Right lobe of liver (tissue), 6 donors: ENCODE measurements around the gene WDR19. TPM values are rescaled to one million over a fixed set of nuclear protein-coding genes. Genes with fewer than 3 reads are reported as not detected.

Experiments
- ATAC-seq, 4 donors: fragments of 200-7000 bp; cut with Tn5 transposase; one replicate each; pipeline ENCODE4 v1.9.1; 2020; ENCODE audit warnings: mild to moderate bottlenecking in 4 of 4, moderate library complexity in 4 of 4
- DNase-seq, 3 donors: peaks; one replicate each; pipeline ENCODE4 v3.0.0-alpha.2; 2020
- H3K27ac ChIP-seq, 3 donors: fragments of 200-600 bp; one replicate each; pipeline ENCODE4 v1.8.0; 2022
- H3K27me3 ChIP-seq, 2 donors: fragments of 200-600 bp; one replicate each; pipeline ENCODE4 v1.8.0; 2022
- H3K36me3 ChIP-seq, 4 donors: fragments of 200-600 bp; sonication (generic) in 1 of 4; one replicate each; pipeline versions ENCODE4 v1.5.1 to v1.8.0; 2017 to 2022; ENCODE audit warnings: control low read depth in 1 of 4
- H3K4me1 ChIP-seq, 4 donors: fragments of 200-600 bp; sonication (generic) in 1 of 4; one replicate each; pipeline versions ENCODE4 v1.5.1 to v1.8.0; 2017 to 2022; ENCODE audit warnings: control low read depth in 1 of 4
- H3K4me3 ChIP-seq, 3 donors: fragments of 200-600 bp; one replicate each; pipeline ENCODE4 v1.8.0; 2022
- H3K9me3 ChIP-seq, 4 donors: fragments of 200-600 bp; sonication (generic) in 1 of 4; one replicate each; pipeline versions ENCODE4 v1.5.1 to v1.8.0; 2017 to 2022; ENCODE audit warnings: control low read depth in 1 of 4
- POLR2A ChIP-seq: fragments of 450-650 bp; IDR thresholded peaks from one replicate; pipeline ENCODE4 v1.6.1; 2017; ENCODE audit warnings: antibody characterized with exemption, mild to moderate bottlenecking
- WGBS: methylation state at CpG from one replicate; pipeline ENCODE4 v1.1.6; 2018; ENCODE audit warnings: low coverage, low lambda C conversion rate; ENCODE audit not compliant: insufficient coverage; ENCODE audit errors: missing lambda C conversion rate; 5-methylcytosine and 5-hydroxymethylcytosine counted together
- intact Hi-C, 2 donors: fragments of 100-400 bp; cut with DNase I; formaldehyde crosslinking; loops; one replicate each; pipeline versions ENCODE4 v1.11.2 to v1.14.1; 2022
- total RNA-seq, 6 experiments: library from RNA; depleted of rRNA in 2 of 6; stranded (reverse); fragments of >200 nt in 2 of 6; fragmentation: NEBNext Ultra II Directional in 3 of 6; extraction: Animal tissue kit (Norgen Biotek cat#: 25700) in 3 of 6; gene quantifications; one replicate each; pipeline versions ENCODE4 v1.1.0 to v1.2.4, GENCODE V29; 2016 to 2023
- TF ChIP-seq, protein P1 (sequence below), 4 donors: fragments of 200-600 bp in 3 of 4; fragments of 450-650 bp in 1 of 4; IDR thresholded peaks; one replicate each; pipeline versions ENCODE4 v1.5.1 to v1.8.0; 2016 to 2022; ENCODE audit warnings: antibody characterized with exemption in 4 of 4, mild to moderate bottlenecking in 2 of 4
- donor health status: DM: no; HTN: yes; CAD: no.
- donor health status: DM: no; HTN: no; CAD: no.
- donor health status: DM: no; HTN: no; CAD: no.
- donor health status: DM: no; HTN: yes; CAD: no.
- donor health status: DM: no; HTN: yes; CAD: no.

WDR19 gene
- total RNA-seq, 6 experiments from 2014 or later = 11.4 to 22.2 (median 16.9) TPM

GRCh38 chr4:39243462-39243861 is 61.1 kb downstream of the WDR19 start:
- Histone ChIP-seq H3K4me1 (no peaks in the 10 kb centered on the region), H3K27ac (no peak overlapping the region), H3K36me3 (peaks cover 0 to 2% (median 0%) of the 10 kb centered on the region in 4 donors), H3K9me3 (no peaks in the 10 kb centered on the region), H3K4me3 (no peak overlapping the region), H3K27me3 (no peaks in the 10 kb centered on the region)
- intact Hi-C loops = no loop called here
- ATAC-seq (no peak), DNase-seq (no peak)
- WGBS = 93% methylated on average over 3 of the region's 3 CpGs
- TF ChIP-seq, protein P1, sequence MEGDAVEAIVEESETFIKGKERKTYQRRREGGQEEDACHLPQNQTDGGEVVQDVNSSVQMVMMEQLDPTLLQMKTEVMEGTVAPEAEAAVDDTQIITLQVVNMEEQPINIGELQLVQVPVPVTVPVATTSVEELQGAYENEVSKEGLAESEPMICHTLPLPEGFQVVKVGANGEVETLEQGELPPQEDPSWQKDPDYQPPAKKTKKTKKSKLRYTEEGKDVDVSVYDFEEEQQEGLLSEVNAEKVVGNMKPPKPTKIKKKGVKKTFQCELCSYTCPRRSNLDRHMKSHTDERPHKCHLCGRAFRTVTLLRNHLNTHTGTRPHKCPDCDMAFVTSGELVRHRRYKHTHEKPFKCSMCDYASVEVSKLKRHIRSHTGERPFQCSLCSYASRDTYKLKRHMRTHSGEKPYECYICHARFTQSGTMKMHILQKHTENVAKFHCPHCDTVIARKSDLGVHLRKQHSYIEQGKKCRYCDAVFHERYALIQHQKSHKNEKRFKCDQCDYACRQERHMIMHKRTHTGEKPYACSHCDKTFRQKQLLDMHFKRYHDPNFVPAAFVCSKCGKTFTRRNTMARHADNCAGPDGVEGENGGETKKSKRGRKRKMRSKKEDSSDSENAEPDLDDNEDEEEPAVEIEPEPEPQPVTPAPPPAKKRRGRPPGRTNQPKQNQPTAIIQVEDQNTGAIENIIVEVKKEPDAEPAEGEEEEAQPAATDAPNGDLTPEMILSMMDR (IDR thresholded peaks at IDR 0.05) = no peak
- no peak for TF ChIP-seq POLR2A

GRCh38 chr4:39255266-39255665 is 72.9 kb downstream of the WDR19 start:
- peaks cover 0 to 4% (median 2%) of the 10 kb centered on the region in 4 donors for H3K36me3 ChIP-seq
- intact Hi-C loops = no loop called here
- TF ChIP-seq, protein P1 (IDR thresholded peaks at IDR 0.05) = no peak
- TF ChIP-seq POLR2A = no peak

DNA sequence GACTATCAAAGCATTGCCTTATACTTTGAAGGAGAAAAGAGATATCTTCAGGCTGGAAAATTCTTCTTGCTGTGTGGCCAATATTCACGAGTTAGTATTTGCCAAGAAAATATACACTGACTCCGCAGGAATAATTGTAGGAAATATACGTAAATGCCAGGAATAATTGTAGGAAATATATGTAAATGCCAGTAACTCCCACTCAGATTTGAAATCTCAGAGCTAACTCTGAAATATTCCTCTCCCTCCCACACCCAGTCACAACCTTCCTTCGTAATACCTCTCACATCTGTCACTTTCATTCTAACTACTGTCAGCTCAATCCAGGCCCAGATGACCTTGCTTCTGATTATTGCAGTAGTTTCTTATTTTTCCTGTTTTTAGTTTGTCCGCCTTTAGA is 73.5 kb downstream of the WDR19 start:
- H3K27ac ChIP-seq = no peak overlapping the region
- H3K27me3 ChIP-seq = no peaks in the 10 kb centered on the region
- 83% methylated on average over 5 of the region's 5 CpGs for WGBS
- TF ChIP-seq POLR2A = no peak
- TF ChIP-seq, protein P1 (IDR thresholded peaks at IDR 0.05) = no peak
- ATAC-seq (no peak), DNase-seq (no peak)
- no peaks in the 10 kb centered on the region for H3K9me3 ChIP-seq
- intact Hi-C loops = no loop called here
- H3K36me3 ChIP-seq = peaks cover 0 to 4% (median 3%) of the 10 kb centered on the region in 4 donors
- no peaks in the 10 kb centered on the region for H3K4me1 ChIP-seq
- H3K4me3 ChIP-seq = no peak overlapping the region

More at GRCh38 chr4:39255266-39255665, 72.9 kb downstream of the WDR19 start:
- Histone ChIP-seq H3K27ac (no peak overlapping the region), H3K9me3 (no peaks in the 10 kb centered on the region), H3K4me3 (no peak overlapping the region), H3K4me1 (no peaks in the 10 kb centered on the region), H3K27me3 (no peaks in the 10 kb centered on the region)
- no peak for ATAC-seq
- WGBS = 48% methylated on average over 2 of the region's 2 CpGs
- DNase-seq = no peak

GRCh38 chr4:39256436-39256835 is 74.1 kb downstream of the WDR19 start:
- Histone ChIP-seq H3K27me3 (no peaks in the 10 kb centered on the region), H3K36me3 (peaks cover 0 to 4% (median 3%) of the 10 kb centered on the region in 4 donors), H3K9me3 (no peaks in the 10 kb centered on the region), H3K4me1 (no peaks in the 10 kb centered on the region), H3K4me3 (no peak overlapping the region), H3K27ac (no peak overlapping the region)
- TF ChIP-seq, protein P1 (IDR thresholded peaks at IDR 0.05) = no peak
- intact Hi-C loops = no loop called here
- WGBS = 80% methylated on average over 1 of the region's 2 CpGs
- ATAC-seq = no peak
- no peak for DNase-seq
